LNCaP clone FGC (cell line): ENCODE results near the gene LMO4.

ENCODE experiments used
- DNase-seq: peaks from one replicate; pipeline ENCODE4 v3.0.0-alpha.2; 2011; ENCODE audit warnings: low read depth
- H3K4me3 ChIP-seq: 2 replicates; pipeline ENCODE4 v1.5.1; 2011; ENCODE audit warnings: mild to moderate bottlenecking, low read depth, low read length, control low read depth
- CTCF ChIP-seq: IDR thresholded peaks from 2 replicates; pipeline ENCODE4 v1.5.1; 2012; ENCODE audit warnings: mild to moderate bottlenecking; ENCODE audit not compliant: control insufficient read depth, insufficient read depth; ENCODE audit errors: extremely low read depth

LMO4 gene

GRCh38 chr1:87369736-87370478, 41.2 kb downstream of the LMO4 start:
- no peak for DNase-seq
- no peak overlapping the region for H3K4me3 ChIP-seq
- TF ChIP-seq CTCF, result no peak

- DNase-seq, result no peak
- H3K4me3 ChIP-seq, result no peak overlapping the region
- TF ChIP-seq CTCF, result no peak
These were observed 41.9 kb downstream of the LMO4 start for GRCh38 chr1:87370544-87370943.

- H3K4me3 ChIP-seq, result no peak overlapping the region
- no peak for TF ChIP-seq CTCF
- DNase-seq, result no peak
These were observed 50.6 kb downstream of the LMO4 start for GRCh38 chr1:87379306-87379705.

- TF ChIP-seq CTCF, result no peak
- peak; percentile 30 for DNase-seq
- H3K4me3 ChIP-seq, result no peak overlapping the region
These were observed 57.6 kb downstream of the LMO4 start for GRCh38 chr1:87386217-87386790.

- no peak for DNase-seq
- TF ChIP-seq CTCF, result no peak
- no peak overlapping the region for H3K4me3 ChIP-seq
These were observed 59.7 kb downstream of the LMO4 start for GRCh38 chr1:87388411-87388810.

- DNase-seq, result peak; percentile 80
- H3K4me3 ChIP-seq, result no peak overlapping the region
- TF ChIP-seq CTCF, result no peak
These were observed 60.3 kb downstream of the LMO4 start for GRCh38 chr1:87389011-87389410.

- DNase-seq, result no peak
- TF ChIP-seq CTCF, result no peak
- H3K4me3 ChIP-seq, result no peak overlapping the region
These were observed 60.9 kb downstream of the LMO4 start for GRCh38 chr1:87389546-87389945.
